ENCODE results near the gene ATP5F1A. TPM values are rescaled to one million over a fixed set of nuclear protein-coding genes. Genes with fewer than 3 reads are reported as not detected.

Gene ATP5F1A
- total and polyA plus RNA-seq, 2 donors (not counting 3 experiments of a cell fraction or from before 2014, with no cell fraction given): 405 to 585 TPM

DNA sequence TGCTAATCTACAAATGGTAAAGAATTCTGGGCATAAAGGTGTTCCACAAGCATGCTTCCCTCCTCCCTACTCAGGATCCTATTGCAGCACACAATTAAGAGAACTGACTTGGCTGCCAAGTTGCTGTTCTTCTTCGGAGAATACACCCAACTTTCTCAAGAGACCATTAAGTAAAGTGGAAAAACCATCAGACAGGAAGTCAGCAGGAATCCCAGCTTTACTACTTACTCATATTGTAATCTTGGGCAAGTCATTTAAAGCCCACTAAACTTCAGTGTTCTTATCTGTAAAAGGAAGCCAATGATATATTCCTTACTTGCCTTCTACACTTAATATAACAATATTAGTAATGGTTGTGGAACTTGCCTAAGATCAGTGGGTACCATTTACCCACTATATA, 63.9 kb downstream of the ATP5F1A start:
- no peak overlapping the region for H3K27ac ChIP-seq (ENCODE audit: insufficient read depth, low read depth, low read length)
- H3K9me3 ChIP-seq (replicated peaks; ENCODE audit: control insufficient read depth, insufficient read depth, low read length): no peaks in the 10 kb centered on the region
- ChIA-PET CTCF (interaction anchor here (0.8 to 1.1 kb wide), 4 partner anchors 14 to 195 kb away, joined by 3 read pairs; no protein-coding TSS in a partner anchor), POLR2A (no interaction called here)
- H3K4me2 ChIP-seq (ENCODE audit: insufficient read depth, low read length): no peak overlapping the region
- H3K79me2 ChIP-seq (ENCODE audit: control insufficient read depth, insufficient read depth, low read length): no peaks in the 10 kb centered on the region
- H3K9ac ChIP-seq (replicated peaks; ENCODE audit: extremely low read depth, insufficient read depth, low read length): no peak overlapping the region
- no TSS peak for BruUV-seq (replicated peaks)
- intact Hi-C loops (cut with micrococcal nuclease) (no loop called here), dilution Hi-C loops (cut with MboI; ENCODE audit: extremely low pct_ligation_motif_present, low sequenced_read_pairs) (no loop called here)
- TF ChIP-seq FOS (IDR thresholded peaks at IDR 0.05; ENCODE audit: borderline replicate concordance, insufficient read depth, low read length) (no peak), JUN (IDR thresholded peaks at IDR 0.05; ENCODE audit: borderline replicate concordance, insufficient read depth, insufficient read length, low read depth) (no peak), MYC (IDR thresholded peaks at IDR 0.05; ENCODE audit: low read depth, low read length) (no peak), MAX (IDR thresholded peaks at IDR 0.05; ENCODE audit: insufficient read depth, insufficient read length) (no peak), POLR2A (IDR thresholded peaks at IDR 0.05; ENCODE audit: low read depth, low read length) (no peak), EZH2 (IDR thresholded peaks at IDR 0.05; ENCODE audit: borderline replicate concordance, low read depth, low read length, severe bottlenecking) (no peak), GATA2 (IDR thresholded peaks at IDR 0.05; ENCODE audit: insufficient read depth, insufficient read length, low read depth, low read length) (no peak), POLR2AphosphoS5 (IDR thresholded peaks at IDR 0.05; ENCODE audit: insufficient read depth, low read depth, low read length) (no peak)
- TF ChIP-seq, protein P1, sequence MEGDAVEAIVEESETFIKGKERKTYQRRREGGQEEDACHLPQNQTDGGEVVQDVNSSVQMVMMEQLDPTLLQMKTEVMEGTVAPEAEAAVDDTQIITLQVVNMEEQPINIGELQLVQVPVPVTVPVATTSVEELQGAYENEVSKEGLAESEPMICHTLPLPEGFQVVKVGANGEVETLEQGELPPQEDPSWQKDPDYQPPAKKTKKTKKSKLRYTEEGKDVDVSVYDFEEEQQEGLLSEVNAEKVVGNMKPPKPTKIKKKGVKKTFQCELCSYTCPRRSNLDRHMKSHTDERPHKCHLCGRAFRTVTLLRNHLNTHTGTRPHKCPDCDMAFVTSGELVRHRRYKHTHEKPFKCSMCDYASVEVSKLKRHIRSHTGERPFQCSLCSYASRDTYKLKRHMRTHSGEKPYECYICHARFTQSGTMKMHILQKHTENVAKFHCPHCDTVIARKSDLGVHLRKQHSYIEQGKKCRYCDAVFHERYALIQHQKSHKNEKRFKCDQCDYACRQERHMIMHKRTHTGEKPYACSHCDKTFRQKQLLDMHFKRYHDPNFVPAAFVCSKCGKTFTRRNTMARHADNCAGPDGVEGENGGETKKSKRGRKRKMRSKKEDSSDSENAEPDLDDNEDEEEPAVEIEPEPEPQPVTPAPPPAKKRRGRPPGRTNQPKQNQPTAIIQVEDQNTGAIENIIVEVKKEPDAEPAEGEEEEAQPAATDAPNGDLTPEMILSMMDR (IDR thresholded peaks at IDR 0.05; ENCODE audit: extremely low read depth in 1 of 2, insufficient read depth in 1 of 2, low read depth in 1 of 2, low read length in 2 of 2): no peak
- no peaks in the 10 kb centered on the region for H3K4me1 ChIP-seq (ENCODE audit: control insufficient read depth, extremely low read depth, insufficient read depth, low read length)
- H3K9me1 ChIP-seq (replicated peaks; ENCODE audit: control insufficient read depth, extremely low read depth, insufficient read depth, low read length): no peaks in the 10 kb centered on the region
- no peak overlapping the region for H3K4me3 ChIP-seq (replicated peaks in 1 of 3; ENCODE audit: insufficient read depth in 1 of 3, low read depth in 1 of 3, low read length in 3 of 3)
- H3K27me3 ChIP-seq (ENCODE audit: control insufficient read depth in 2 of 2, insufficient read depth in 2 of 2, low read length in 2 of 2): peaks cover under 1% of the 10 kb centered on the region in 2 experiments
- FAIRE-seq (no peak), DNase-seq (ENCODE audit: low read depth, low spot score) (no peak)
- H2AFZ ChIP-seq (ENCODE audit: low read depth, low read length): no peak overlapping the region
- H4K20me1 ChIP-seq (replicated peaks; ENCODE audit: control insufficient read depth, extremely low read depth, insufficient read depth, low read length): no peaks in the 10 kb centered on the region
- no peaks in the 10 kb centered on the region for H3K36me3 ChIP-seq (ENCODE audit: control insufficient read depth in 2 of 2, extremely low read depth in 1 of 2, insufficient read depth in 2 of 2, low read length in 2 of 2)
